ENCODE results near the gene PRRG3. TPM values are rescaled to one million over a fixed set of nuclear protein-coding genes. Genes with fewer than 3 reads are reported as not detected.
A peak's percentile ranks its signal among the peaks of the same experiment; 100 is the strongest.

PRRG3 gene
- total RNA-seq, 2 donors from 2014 or later = not detected

DNA sequence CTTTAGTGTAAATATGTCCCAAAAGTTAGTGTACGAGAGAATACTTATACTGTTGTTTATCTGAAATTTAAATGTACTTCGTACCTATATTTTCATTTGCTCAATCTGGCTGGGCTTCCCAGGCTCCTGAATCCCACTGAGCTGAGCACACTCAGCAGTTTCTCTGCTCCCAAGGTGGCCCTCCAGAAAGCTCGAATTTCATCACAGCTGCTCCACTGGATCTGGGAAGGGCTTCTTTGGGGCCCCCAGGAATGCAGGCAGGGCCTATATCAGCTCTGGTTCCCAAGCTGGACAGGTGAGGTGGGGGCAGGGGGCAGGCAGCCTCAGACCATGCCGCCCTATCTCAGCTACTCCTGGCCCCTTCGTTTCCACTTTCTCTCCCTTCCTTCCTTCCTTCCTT is 19.1 kb downstream of the PRRG3 start:
- Mint-ChIP-seq H3K27ac (no peak overlapping the region), H3K4me1 (ENCODE audit: low read depth) (no peaks in the 10 kb centered on the region), H3K36me3 (ENCODE audit: insufficient read depth in 2 of 2) (no peaks in the 10 kb centered on the region), H3K4me3 (no peak overlapping the region), H3K27me3 (ENCODE audit: low read depth) (peaks cover 37% of the 10 kb centered on the region), H3K9me3 (no peaks in the 10 kb centered on the region)
- DNase-seq = no peak
- ATAC-seq (replicated peaks in 1 of 2) = no peak

DNA sequence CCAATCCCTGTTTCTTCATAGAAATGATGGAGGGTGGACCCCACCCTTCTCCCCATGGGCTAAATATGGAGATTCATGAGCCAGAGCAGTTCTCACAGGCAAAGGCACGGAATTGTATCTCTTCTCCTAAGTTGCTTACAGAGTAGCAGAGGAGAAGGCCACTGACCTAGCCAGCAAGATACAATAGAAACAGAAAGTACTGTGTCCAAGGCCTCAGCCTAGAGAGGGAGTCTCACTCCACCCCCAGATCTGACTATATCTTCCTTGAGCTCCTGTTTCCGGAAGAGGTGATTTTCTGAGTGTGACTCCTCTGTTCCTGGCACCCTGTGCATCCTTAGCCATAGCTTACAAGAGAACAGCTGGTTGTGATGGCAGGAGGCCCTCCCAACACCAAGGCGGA is 20.5 kb downstream of the PRRG3 start, which contains the start of gene FATE1:
Gene FATE1 (plus strand): TSS at position 284 of the 400 bp plus-strand sequence. CDS start 85 bp downstream, at position 369.
- Mint-ChIP-seq H3K4me3 (no peak within 1 kb of the TSS), H3K9me3 (no peaks in the 10 kb centered on the region), H3K36me3 (ENCODE audit: insufficient read depth in 2 of 2) (no peaks in the 10 kb centered on the region), H3K27ac (no peak within 1 kb of the TSS), H3K4me1 (ENCODE audit: low read depth) (no peaks in the 10 kb centered on the region), H3K27me3 (ENCODE audit: low read depth) (peaks cover 31% of the 10 kb centered on the region)
- DNase-seq = no peak
- no peak for ATAC-seq (replicated peaks in 1 of 2)

DNA sequence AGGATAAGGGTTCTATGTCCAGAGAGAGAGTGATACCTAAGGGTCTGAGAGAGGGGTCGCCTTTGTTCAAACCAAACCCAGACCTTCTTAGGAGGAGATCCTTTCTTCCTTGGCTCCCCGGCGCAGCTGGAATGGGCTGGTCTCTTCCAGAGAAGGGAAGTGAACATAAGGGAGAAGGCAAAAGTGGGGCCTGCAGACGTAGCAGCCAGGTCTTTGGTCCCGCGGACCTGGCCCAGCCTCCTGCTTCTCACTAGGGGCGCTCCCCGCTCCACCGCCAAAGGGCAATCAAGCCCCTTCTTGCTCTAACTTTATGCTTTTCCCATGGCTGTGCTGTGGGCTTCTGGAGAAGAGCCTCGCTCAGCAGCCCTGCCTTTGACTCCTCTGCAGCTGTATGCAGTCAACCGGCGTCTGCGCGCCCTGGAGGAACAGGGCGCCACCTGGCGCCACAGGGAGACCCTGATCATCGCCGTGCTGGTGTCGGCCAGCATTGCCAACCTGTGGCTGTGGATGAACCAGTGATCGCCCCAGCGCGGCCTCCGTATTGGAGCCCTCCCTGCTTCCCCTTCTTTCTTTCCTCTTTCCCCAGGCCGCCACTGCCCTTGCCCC is 27.1 kb downstream of the PRRG3 start:
- DNase-seq = peak in 1 of 2 donors; percentile 9
- no peaks in the 10 kb centered on the region for H3K9me3 Mint-ChIP-seq
- peak in 1 of 2 donors; percentile 34 for ATAC-seq (replicated peaks in 1 of 2)
- no peaks in the 10 kb centered on the region for H3K4me1 Mint-ChIP-seq (ENCODE audit: low read depth)
- H3K36me3 Mint-ChIP-seq (ENCODE audit: insufficient read depth in 2 of 2) = no peaks in the 10 kb centered on the region
- peaks cover 20% of the 10 kb centered on the region for H3K27me3 Mint-ChIP-seq (ENCODE audit: low read depth)
- no peak overlapping the region for H3K27ac Mint-ChIP-seq
- H3K4me3 Mint-ChIP-seq = no peak overlapping the region

DNA sequence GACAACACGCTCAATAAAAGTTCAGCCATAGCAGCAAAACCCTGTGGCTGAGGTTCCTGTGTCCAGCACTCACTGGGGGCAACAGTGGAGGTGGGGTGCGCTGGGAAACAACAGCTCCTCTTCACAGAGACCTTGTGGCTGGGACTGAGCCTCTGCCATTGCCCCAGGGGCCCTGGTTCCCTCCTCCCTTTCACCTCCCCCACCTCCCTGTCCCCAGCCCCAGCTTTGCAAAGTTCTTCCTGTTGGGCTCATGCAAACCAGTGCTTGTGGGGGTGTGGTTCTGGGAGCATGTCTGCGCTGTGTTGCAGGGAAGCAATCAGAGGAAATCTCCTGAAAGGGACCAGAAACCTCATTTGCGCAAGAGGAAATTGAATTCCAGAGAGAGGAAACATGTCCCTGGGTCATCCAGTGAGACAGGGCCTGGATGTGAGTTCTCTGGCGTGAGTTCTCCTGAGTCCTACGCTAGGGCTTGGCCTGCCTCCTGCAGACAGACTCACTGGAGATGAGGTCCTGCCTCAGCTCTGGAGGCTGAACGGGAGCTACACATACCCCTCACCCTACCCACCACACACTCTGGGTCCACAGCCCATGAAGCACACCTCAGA is 28.0 kb downstream of the PRRG3 start:
- no peak overlapping the region for H3K4me3 Mint-ChIP-seq
- ATAC-seq (replicated peaks in 1 of 2) (no peak), DNase-seq (no peak)
- H3K27ac Mint-ChIP-seq = no peak overlapping the region
- H3K4me1 Mint-ChIP-seq (ENCODE audit: low read depth) = no peaks in the 10 kb centered on the region
- H3K9me3 Mint-ChIP-seq = no peaks in the 10 kb centered on the region
- H3K36me3 Mint-ChIP-seq (ENCODE audit: insufficient read depth in 2 of 2) = no peaks in the 10 kb centered on the region
- peaks cover 13% of the 10 kb centered on the region for H3K27me3 Mint-ChIP-seq (ENCODE audit: low read depth)

DNA sequence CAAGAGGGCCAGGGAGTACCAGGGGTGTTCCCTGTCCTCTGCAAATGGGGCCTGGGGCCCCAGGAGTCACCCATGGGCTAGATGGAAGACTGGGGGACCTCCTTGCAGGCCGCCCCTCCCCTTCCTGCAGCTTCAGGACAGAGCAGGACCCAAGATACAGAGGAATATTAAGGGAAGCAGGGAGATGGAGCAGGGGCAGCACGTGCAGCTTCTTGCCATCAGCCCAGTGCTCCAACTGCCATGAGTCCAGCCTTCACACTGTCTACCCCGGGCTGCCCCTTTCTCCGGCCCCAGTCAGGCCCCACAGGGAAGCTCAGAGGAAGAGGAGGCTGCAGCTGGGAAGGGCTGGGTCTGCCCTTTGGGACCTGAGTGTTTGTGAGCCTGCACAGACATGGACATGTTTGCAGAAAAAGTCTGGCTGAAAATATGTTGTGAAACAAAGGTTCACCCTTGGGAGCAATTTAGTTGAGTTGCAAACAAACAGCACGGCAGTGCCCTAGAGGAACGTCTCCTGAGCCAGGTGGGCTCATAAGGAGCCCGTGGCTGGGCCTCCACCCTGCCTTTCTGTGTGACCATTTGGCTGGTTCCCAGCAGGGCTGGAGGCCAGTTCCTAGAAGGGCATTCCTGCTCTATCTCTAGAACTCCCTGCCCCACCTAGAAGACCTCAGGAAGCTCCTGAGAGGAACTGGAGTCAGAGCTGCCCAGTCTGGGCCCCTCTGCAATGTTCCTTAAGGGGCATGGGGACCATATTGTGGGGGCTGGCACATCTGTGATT is 29.5 kb downstream of the PRRG3 start:
- Mint-ChIP-seq H3K9me3 (no peaks in the 10 kb centered on the region), H3K27me3 (ENCODE audit: low read depth) (peaks cover 8% of the 10 kb centered on the region), H3K36me3 (ENCODE audit: insufficient read depth in 2 of 2) (no peaks in the 10 kb centered on the region), H3K4me1 (ENCODE audit: low read depth) (no peaks in the 10 kb centered on the region), H3K27ac (no peak overlapping the region), H3K4me3 (no peak overlapping the region)
- DNase-seq = no peak
- ATAC-seq (replicated peaks in 1 of 2) = no peak

DNA sequence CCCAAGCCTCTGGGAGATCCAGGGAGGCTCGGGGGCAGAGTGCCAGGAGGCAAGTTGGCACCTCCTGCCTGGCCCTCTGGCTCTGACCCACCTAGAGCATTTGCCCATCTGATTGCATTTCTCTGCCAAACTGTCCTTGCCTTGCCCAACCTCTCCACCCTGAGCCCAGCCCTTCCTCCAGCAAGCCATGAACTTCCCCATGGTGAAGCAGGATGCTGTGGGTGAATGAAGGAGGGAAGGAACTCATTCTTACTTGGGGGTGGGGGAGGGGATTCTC is 30.0 kb downstream of the PRRG3 start:
- Mint-ChIP-seq H3K4me3 (no peak overlapping the region), H3K36me3 (ENCODE audit: insufficient read depth in 2 of 2) (no peaks in the 10 kb centered on the region), H3K4me1 (ENCODE audit: low read depth) (no peaks in the 10 kb centered on the region), H3K27me3 (ENCODE audit: low read depth) (peaks cover 13% of the 10 kb centered on the region), H3K27ac (no peak overlapping the region), H3K9me3 (no peaks in the 10 kb centered on the region)
- no peak for DNase-seq
- ATAC-seq (replicated peaks in 1 of 2) = no peak

DNA sequence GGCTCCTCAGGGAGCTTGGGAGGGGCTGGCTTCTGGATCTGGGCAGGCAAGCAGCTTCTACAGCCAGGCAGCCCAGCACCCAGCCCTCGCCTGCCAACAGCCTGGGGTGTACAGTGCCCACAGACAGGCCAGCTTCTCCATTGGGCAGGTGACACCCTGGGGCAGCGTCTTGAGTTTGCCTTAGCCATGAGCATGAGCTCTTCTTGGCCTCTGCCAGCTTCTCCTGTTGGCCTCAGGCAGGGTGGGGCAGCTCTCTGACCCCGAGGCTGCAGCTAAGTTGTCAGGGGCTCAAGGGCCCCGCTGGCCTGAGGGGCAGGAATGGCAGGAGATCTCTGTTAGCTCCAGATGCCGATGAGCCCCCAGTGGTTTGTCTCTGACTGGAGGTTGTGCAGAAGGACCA is 31.5 kb downstream of the PRRG3 start:
- Mint-ChIP-seq H3K4me3 (no peak overlapping the region), H3K9me3 (no peaks in the 10 kb centered on the region), H3K27me3 (ENCODE audit: low read depth) (peaks cover 17% of the 10 kb centered on the region), H3K4me1 (ENCODE audit: low read depth) (no peaks in the 10 kb centered on the region), H3K36me3 (ENCODE audit: insufficient read depth in 2 of 2) (no peaks in the 10 kb centered on the region), H3K27ac (no peak overlapping the region)
- ATAC-seq (replicated peaks in 1 of 2) (no peak), DNase-seq (no peak)

DNA sequence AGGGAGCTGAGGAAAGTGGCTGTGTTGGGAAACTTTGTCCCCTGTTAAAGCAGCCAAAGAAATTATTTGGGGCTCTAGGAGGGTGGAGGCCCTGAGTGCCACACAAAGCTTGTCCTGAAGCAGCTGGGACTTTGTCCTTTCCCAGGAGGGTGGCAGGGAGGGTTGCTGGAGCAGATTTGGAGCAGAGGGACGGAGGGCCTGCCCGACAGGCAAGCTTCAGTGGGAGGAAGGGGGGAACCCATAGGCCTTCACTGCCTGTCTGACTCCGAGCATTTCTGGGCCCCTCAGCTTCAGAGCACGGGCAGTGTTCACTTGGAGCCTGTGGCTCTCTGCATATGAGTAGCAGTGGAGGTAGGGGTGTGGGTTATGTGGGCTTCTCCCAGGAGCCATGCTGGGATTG is 32.1 kb downstream of the PRRG3 start:
- no peaks in the 10 kb centered on the region for H3K4me1 Mint-ChIP-seq (ENCODE audit: low read depth)
- no peaks in the 10 kb centered on the region for H3K36me3 Mint-ChIP-seq (ENCODE audit: insufficient read depth in 2 of 2)

DNA sequence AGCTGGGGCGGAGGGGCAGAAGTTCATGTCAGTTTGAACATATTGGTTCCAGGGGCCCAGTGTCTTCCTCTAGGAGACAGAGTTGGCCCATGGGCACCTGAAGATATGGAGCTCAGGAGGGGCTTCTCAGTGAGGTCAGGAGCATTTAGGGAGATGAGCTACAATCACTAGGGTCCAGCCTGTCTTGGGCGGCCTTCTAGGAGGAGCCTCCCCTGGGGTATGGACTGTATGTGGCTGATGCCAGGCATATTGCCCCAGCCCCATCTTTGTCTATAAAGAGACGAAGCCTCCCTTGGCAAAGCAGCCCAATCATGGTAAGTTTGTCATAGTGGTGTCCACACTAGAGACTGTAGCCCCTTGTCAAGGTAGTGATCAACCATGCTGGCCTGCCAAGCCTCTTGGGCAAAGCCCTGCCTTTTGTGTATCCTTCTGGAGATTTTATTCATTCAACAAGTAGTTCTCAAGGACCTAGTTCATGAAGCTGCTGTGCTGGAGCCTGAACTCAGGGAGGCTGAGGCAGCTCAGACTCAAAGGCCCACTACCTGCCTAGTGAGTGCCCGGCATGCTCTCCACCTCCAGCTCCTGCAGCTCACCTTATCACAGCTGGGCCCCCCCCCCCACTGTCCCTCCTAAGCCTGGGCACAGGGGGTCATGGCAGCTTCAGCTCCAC is 33.9 kb downstream of the PRRG3 start:
- Mint-ChIP-seq H3K27me3 (ENCODE audit: low read depth) (peaks cover 26% of the 10 kb centered on the region), H3K4me3 (no peak overlapping the region), H3K27ac (no peak overlapping the region), H3K36me3 (ENCODE audit: insufficient read depth in 2 of 2) (no peaks in the 10 kb centered on the region), H3K9me3 (no peaks in the 10 kb centered on the region), H3K4me1 (ENCODE audit: low read depth) (no peaks in the 10 kb centered on the region)
- DNase-seq (no peak), ATAC-seq (replicated peaks in 1 of 2) (no peak)

More for the DNA sequence above, 32.1 kb downstream of the PRRG3 start:
- Mint-ChIP-seq H3K9me3 (no peaks in the 10 kb centered on the region), H3K27me3 (ENCODE audit: low read depth) (peaks cover 23% of the 10 kb centered on the region), H3K4me3 (no peak overlapping the region), H3K27ac (no peak overlapping the region)
- ATAC-seq (replicated peaks in 1 of 2) (no peak), DNase-seq (no peak)

DNA sequence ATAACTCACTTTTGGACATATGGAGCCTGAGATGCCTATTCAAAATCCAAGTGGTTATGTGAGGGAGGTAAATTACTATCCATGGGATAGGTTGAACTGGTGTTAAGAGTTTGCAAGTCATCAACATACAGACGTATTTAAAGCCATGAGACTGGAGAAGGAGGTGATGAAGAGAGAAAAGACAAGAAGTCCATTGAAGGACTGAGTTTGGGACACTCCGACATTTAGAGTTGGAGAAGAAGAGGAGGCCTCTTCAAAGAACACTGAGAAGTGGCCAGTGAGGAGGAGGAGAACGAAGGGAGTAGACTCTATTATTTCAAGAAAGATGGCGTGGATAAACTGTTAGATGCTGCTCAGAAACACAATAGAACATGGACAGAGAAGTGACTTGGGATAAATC is 39.2 kb downstream of the PRRG3 start, which contains the start of gene CNGA2:
Gene CNGA2 (plus strand): TSS at position 301 of the 400 bp plus-strand sequence. CDS start 3,738 bp downstream, outside the sequence.
- H3K27me3 Mint-ChIP-seq (ENCODE audit: low read depth) = peaks cover 52% of the 10 kb centered on the region
- no peak within 1 kb of the TSS for H3K27ac Mint-ChIP-seq
- DNase-seq (no peak), ATAC-seq (replicated peaks in 1 of 2) (no peak)
- no peaks in the 10 kb centered on the region for H3K36me3 Mint-ChIP-seq (ENCODE audit: insufficient read depth in 2 of 2)
- no peak within 1 kb of the TSS for H3K4me3 Mint-ChIP-seq
- H3K9me3 Mint-ChIP-seq = no peaks in the 10 kb centered on the region
- no peaks in the 10 kb centered on the region for H3K4me1 Mint-ChIP-seq (ENCODE audit: low read depth)

DNA sequence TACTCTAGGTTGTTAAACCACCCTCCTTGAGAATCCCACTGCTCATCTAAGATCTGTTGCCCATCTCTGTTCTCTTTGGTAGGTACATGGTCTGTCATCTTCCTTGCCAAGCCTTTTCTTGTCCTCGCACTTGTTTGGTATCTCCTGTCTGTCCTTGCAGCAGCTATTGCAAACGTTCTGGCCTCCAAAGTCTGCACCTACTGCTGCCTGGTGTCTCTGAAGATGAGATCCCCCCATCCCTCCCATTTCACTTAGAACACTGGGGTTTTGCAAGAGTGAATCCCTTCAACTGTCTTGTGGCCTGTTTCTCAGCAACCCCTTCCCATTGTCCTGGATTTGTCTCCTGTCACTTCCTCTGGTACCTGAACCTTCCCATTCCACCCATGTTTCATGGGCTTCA is 40.0 kb downstream of the PRRG3 start:
- Mint-ChIP-seq H3K4me3 (no peak overlapping the region), H3K9me3 (no peaks in the 10 kb centered on the region), H3K36me3 (ENCODE audit: insufficient read depth in 2 of 2) (no peaks in the 10 kb centered on the region), H3K27ac (no peak overlapping the region), H3K27me3 (ENCODE audit: low read depth) (peaks cover 53% of the 10 kb centered on the region), H3K4me1 (ENCODE audit: low read depth) (no peaks in the 10 kb centered on the region)
- no peak for ATAC-seq (replicated peaks in 1 of 2)
- DNase-seq = no peak

DNA sequence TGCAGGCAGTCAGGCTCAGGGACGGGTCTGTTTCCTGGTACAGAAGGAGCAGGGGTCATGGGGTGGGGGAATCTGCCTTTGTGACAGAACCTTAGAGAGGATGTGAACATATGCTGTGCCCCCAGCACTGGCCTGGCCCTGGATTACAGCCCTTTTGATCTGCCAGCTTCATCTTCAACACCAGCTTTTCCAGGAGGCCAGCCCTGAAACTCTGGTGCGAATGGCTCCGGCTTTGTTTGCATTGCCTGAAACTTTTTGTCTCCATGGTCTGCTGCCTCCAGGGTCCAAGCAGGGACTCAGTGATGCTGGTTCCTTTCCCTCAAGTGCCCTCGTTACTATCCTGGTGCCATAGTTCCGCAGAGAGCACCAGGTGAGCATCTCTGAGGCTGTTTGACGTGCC is 41.4 kb downstream of the PRRG3 start:
- DNase-seq (no peak), ATAC-seq (replicated peaks in 1 of 2) (no peak)
- Mint-ChIP-seq H3K9me3 (no peaks in the 10 kb centered on the region), H3K4me1 (ENCODE audit: low read depth) (no peaks in the 10 kb centered on the region), H3K4me3 (no peak overlapping the region), H3K27ac (no peak overlapping the region), H3K27me3 (ENCODE audit: low read depth) (peaks cover 57% of the 10 kb centered on the region), H3K36me3 (ENCODE audit: insufficient read depth in 2 of 2) (no peaks in the 10 kb centered on the region)

DNA sequence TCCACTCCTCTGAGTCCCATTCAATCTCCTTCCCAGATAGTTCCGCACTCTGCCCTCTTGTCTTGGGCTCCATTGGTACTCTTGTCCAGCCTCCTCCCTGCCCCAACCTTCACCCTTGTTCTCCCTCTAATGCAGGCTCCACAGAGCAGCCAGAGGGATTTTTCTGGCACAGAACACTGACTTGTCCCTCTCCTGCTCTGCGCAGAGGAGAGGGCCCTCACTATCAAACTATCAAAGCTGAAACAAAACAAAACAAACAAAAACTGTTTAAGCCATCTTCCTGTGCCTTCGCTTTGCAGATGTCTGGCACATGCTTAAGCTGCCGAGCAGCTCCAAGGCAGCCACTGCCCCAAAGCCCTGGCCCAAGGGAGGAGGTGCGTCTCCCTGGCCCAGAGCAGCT is 42.2 kb downstream of the PRRG3 start:
- Mint-ChIP-seq H3K4me1 (ENCODE audit: low read depth) (no peaks in the 10 kb centered on the region), H3K27ac (no peak overlapping the region), H3K9me3 (no peaks in the 10 kb centered on the region), H3K27me3 (ENCODE audit: low read depth) (peaks cover 52% of the 10 kb centered on the region), H3K36me3 (ENCODE audit: insufficient read depth in 2 of 2) (no peaks in the 10 kb centered on the region), H3K4me3 (no peak overlapping the region)
- no peak for ATAC-seq (replicated peaks in 1 of 2)
- no peak for DNase-seq

Measured in activated T-cell treated with anti-CD3 and anti-CD28 coated beads, Interleukin-2, amount 50 U/mL, for 72 hours (primary cell).